Measurements from ENCODE around the gene RPS6KL1.

The RPS6KL1 gene

GRCh38 chr14:74922752-74923401 lies at the start of gene RPS6KL1:
Gene RPS6KL1 (minus strand): TSS chr14:74923260. CDS start chr14:74921541, 1,719 bp downstream.
- DNase-seq (ENCODE audit: extremely low read depth in 1 of 2, low read depth in 1 of 2), result peak; percentile 15 to 49

- DNase-seq (ENCODE audit: extremely low read depth in 1 of 2, low read depth in 1 of 2), result no peak
Observed at GRCh38 chr14:74968811-74969210, 45.8 kb upstream of the RPS6KL1 start.

GRCh38 chr14:74965486-74966153 lies 42.6 kb upstream of the RPS6KL1 start:
- no peak for DNase-seq (ENCODE audit: extremely low read depth in 1 of 2, low read depth in 1 of 2)

- DNase-seq (ENCODE audit: extremely low read depth in 1 of 2, low read depth in 1 of 2), result no peak
Observed at GRCh38 chr14:74964787-74965485, 41.9 kb upstream of the RPS6KL1 start.

- no peak for DNase-seq (ENCODE audit: extremely low read depth in 1 of 2, low read depth in 1 of 2)
Observed at GRCh38 chr14:74963705-74964271, 40.7 kb upstream of the RPS6KL1 start.

- DNase-seq (ENCODE audit: extremely low read depth in 1 of 2, low read depth in 1 of 2), result no peak
Observed at GRCh38 chr14:74963178-74963704, 40.2 kb upstream of the RPS6KL1 start.

GRCh38 chr14:74962493-74962892 lies 39.4 kb upstream of the RPS6KL1 start:
- no peak for DNase-seq (ENCODE audit: extremely low read depth in 1 of 2, low read depth in 1 of 2)

- DNase-seq (ENCODE audit: extremely low read depth in 1 of 2, low read depth in 1 of 2), result no peak
Observed at GRCh38 chr14:74962046-74962445, 39.0 kb upstream of the RPS6KL1 start.

GRCh38 chr14:74961238-74961911 lies 38.3 kb upstream of the RPS6KL1 start:
- no peak for DNase-seq (ENCODE audit: extremely low read depth in 1 of 2, low read depth in 1 of 2)

GRCh38 chr14:74960736-74961135 lies 37.7 kb upstream of the RPS6KL1 start:
- no peak for DNase-seq (ENCODE audit: extremely low read depth in 1 of 2, low read depth in 1 of 2)

GRCh38 chr14:74959596-74960180 lies 36.6 kb upstream of the RPS6KL1 start:
- DNase-seq (ENCODE audit: extremely low read depth in 1 of 2, low read depth in 1 of 2), result no peak

- DNase-seq (ENCODE audit: extremely low read depth in 1 of 2, low read depth in 1 of 2), result no peak
Observed at GRCh38 chr14:74956280-74957072, 33.4 kb upstream of the RPS6KL1 start.

- no peak for DNase-seq (ENCODE audit: extremely low read depth in 1 of 2, low read depth in 1 of 2)
Observed at GRCh38 chr14:74956027-74956279, 32.9 kb upstream of the RPS6KL1 start.

- DNase-seq (ENCODE audit: extremely low read depth in 1 of 2, low read depth in 1 of 2), result no peak
Observed at GRCh38 chr14:74955229-74956026, 32.4 kb upstream of the RPS6KL1 start, which contains the start of gene PGF. Gene PGF (minus strand): TSS chr14:74955597. CDS start chr14:74955242, 355 bp downstream.

- DNase-seq (ENCODE audit: extremely low read depth in 1 of 2, low read depth in 1 of 2), result no peak
Observed at GRCh38 chr14:74954947-74955228, 31.8 kb upstream of the RPS6KL1 start.

GRCh38 chr14:74954232-74954946 lies 31.3 kb upstream of the RPS6KL1 start:
- DNase-seq (ENCODE audit: extremely low read depth in 1 of 2, low read depth in 1 of 2), result no peak

- DNase-seq (ENCODE audit: extremely low read depth in 1 of 2, low read depth in 1 of 2), result no peak
Observed at GRCh38 chr14:74953686-74954085, 30.6 kb upstream of the RPS6KL1 start.

GRCh38 chr14:74952697-74953484 lies 29.8 kb upstream of the RPS6KL1 start:
- no peak for DNase-seq (ENCODE audit: extremely low read depth in 1 of 2, low read depth in 1 of 2)
